PC-3 (cell line): ENCODE data around the gene GAGE1.

ENCODE experiments used
- CTCF ChIP-seq: fragments of 300-600 bp; sonication (generic); conservative IDR thresholded peaks from 2 replicates; pipeline ENCODE4 v1.5.1; 2017; ENCODE audit warnings: antibody characterized with exemption, low read depth, mild to moderate bottlenecking, low read length
- EZH2 ChIP-seq: fragments of 300-600 bp; sonication (generic); IDR thresholded peaks from one replicate; pipeline ENCODE4 v1.6.1; 2017; ENCODE audit warnings: antibody characterized with exemption, mild to moderate bottlenecking, low read length; ENCODE audit not compliant: unreplicated experiment
- EZH2phosphoT487 ChIP-seq: fragments of 300-600 bp; sonication (generic); IDR thresholded peaks from 2 replicates; pipeline ENCODE4 v1.6.1; 2018; ENCODE audit warnings: mild to moderate bottlenecking, antibody characterized with exemption, low read length, borderline replicate concordance

- TF ChIP-seq EZH2, result no peak
- TF ChIP-seq CTCF, result no peak
- no peak for TF ChIP-seq EZH2phosphoT487
These were observed 12.0 kb downstream of the GAGE1 start for GRCh38 chrX:49610718-49611310.
